GM23338 (cell line): ENCODE measurements around the gene CFP.

Experiments used
- CREB1 ChIP-seq: fragments of 250-450 bp; sonication (Bioruptor Pico); IDR thresholded peaks from 2 replicates; pipeline ENCODE4 v1.5.0; 2020; ENCODE audit warnings: low read depth, mild to moderate bottlenecking, moderate library complexity
- CTCF ChIP-seq, 2 experiments: fragments of 200-600 bp in 1 of 2; sonication (generic) in 1 of 2; conservative IDR thresholded peaks; 2 replicates each; pipeline versions ENCODE4 v1.5.1 to v1.6.1; 2016 to 2017; ENCODE audit warnings: antibody characterized with exemption in 2 of 2, low read depth in 2 of 2, mild to moderate bottlenecking in 2 of 2, moderate library complexity in 1 of 2
- EZH2 ChIP-seq: fragments of 200-600 bp; sonication (generic); IDR thresholded peaks from one replicate; pipeline ENCODE4 v1.8.0; 2017; ENCODE audit warnings: antibody characterized with exemption, mild to moderate bottlenecking, low read depth; ENCODE audit not compliant: unreplicated experiment
- JUNB ChIP-seq: IDR thresholded peaks from one replicate; pipeline ENCODE4 v1.6.1; 2016; ENCODE audit warnings: antibody characterized with exemption; ENCODE audit not compliant: unreplicated experiment
- POLR2AphosphoS5 ChIP-seq: IDR thresholded peaks from 2 replicates; pipeline ENCODE4 v1.6.1; 2016; ENCODE audit warnings: antibody characterized with exemption, low read depth
- ZNF331 ChIP-seq: fragments of 250-450 bp; sonication (Bioruptor Pico); IDR thresholded peaks from 2 replicates; pipeline ENCODE4 v1.5.0; 2020; ENCODE audit warnings: low read depth, mild to moderate bottlenecking, moderate library complexity
- TF ChIP-seq, protein P1 (sequence below): IDR thresholded peaks from one replicate; pipeline ENCODE4 v1.6.1; 2018; ENCODE audit warnings: antibody characterized with exemption; ENCODE audit not compliant: unreplicated experiment

DNA sequence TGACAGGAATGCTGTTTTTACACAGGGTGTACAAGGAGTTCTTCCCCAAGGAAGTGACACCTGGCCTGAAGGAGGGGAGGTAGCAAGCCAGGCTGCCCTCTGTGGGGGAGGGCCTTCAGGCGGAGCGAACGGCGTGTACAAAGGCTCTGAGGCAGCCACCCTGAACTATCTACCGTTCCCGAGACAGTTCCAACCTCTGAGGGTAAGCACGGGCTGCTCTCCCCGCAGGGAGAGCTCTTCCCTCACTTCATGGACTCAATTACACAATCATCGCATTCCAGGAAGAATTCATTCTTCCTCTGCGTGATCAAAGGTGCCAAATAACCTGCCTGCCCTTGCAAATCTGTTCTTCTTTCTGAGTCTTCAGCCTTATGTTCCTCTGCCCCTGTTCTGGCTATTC lies 15.8 kb upstream of the CFP start:
- TF ChIP-seq CTCF (conservative IDR thresholded peaks at IDR 0.05; ENCODE audit: low read depth in 2 of 2) (no peak), POLR2AphosphoS5 (no peak), EZH2 (no peak), CREB1 (no peak), ZNF331 (CRISPR knock-in tag) (no peak), JUNB (no peak)
- TF ChIP-seq, protein P1, sequence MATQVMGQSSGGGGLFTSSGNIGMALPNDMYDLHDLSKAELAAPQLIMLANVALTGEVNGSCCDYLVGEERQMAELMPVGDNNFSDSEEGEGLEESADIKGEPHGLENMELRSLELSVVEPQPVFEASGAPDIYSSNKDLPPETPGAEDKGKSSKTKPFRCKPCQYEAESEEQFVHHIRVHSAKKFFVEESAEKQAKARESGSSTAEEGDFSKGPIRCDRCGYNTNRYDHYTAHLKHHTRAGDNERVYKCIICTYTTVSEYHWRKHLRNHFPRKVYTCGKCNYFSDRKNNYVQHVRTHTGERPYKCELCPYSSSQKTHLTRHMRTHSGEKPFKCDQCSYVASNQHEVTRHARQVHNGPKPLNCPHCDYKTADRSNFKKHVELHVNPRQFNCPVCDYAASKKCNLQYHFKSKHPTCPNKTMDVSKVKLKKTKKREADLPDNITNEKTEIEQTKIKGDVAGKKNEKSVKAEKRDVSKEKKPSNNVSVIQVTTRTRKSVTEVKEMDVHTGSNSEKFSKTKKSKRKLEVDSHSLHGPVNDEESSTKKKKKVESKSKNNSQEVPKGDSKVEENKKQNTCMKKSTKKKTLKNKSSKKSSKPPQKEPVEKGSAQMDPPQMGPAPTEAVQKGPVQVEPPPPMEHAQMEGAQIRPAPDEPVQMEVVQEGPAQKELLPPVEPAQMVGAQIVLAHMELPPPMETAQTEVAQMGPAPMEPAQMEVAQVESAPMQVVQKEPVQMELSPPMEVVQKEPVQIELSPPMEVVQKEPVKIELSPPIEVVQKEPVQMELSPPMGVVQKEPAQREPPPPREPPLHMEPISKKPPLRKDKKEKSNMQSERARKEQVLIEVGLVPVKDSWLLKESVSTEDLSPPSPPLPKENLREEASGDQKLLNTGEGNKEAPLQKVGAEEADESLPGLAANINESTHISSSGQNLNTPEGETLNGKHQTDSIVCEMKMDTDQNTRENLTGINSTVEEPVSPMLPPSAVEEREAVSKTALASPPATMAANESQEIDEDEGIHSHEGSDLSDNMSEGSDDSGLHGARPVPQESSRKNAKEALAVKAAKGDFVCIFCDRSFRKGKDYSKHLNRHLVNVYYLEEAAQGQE, result no peak
